HFFc6 (cell line): Measurements from ENCODE around the gene ANG. TPM values are rescaled to one million over a fixed set of nuclear protein-coding genes. Genes with fewer than 3 reads are reported as not detected.
"Not testable (repeated sequence)": the region's sequence is repeated elsewhere in the genome, so short reads cannot be mapped to it uniquely, and the experiment has no call there.

Experiments used
- DNase-seq: peaks from one replicate; pipeline ENCODE4 v3.0.0-alpha.2; 2018
- H3K27ac Mint-ChIP-seq: 2 replicates; pipeline ENCODE4 v1.8.0; 2020; ENCODE audit warnings: mild to moderate bottlenecking, mixed read lengths
- H3K27me3 Mint-ChIP-seq: 2 replicates; pipeline ENCODE4 v1.8.0; 2021; ENCODE audit warnings: mild to moderate bottlenecking, moderate library complexity, mixed read lengths; ENCODE audit not compliant: insufficient read depth
- H3K36me3 Mint-ChIP-seq: 2 replicates; pipeline ENCODE4 v1.8.0; 2021; ENCODE audit warnings: low read depth, mixed read lengths
- H3K4me1 Mint-ChIP-seq: 2 replicates; pipeline ENCODE4 v1.8.0; 2020; ENCODE audit warnings: low read depth, mixed read lengths
- H3K4me3 Mint-ChIP-seq: 2 replicates; pipeline ENCODE4 v1.8.0; 2020; ENCODE audit warnings: mild to moderate bottlenecking, moderate library complexity, mixed read lengths
- H3K9me3 Mint-ChIP-seq: 2 replicates; pipeline ENCODE4 v1.8.0; 2020; ENCODE audit warnings: mild to moderate bottlenecking, mixed read lengths
- CTCF ChIP-seq: fragments of 200-600 bp; sonication (generic); IDR thresholded peaks from 2 replicates; pipeline ENCODE4 v1.5.0; 2021; ENCODE audit warnings: antibody characterized with exemption, mild to moderate bottlenecking
- total RNA-seq, 6 experiments: library from RNA; stranded (reverse); fragmentation: NEBNext Ultra II Directional; extraction: Animal tissue kit (Norgen Biotek cat#: 25700); gene quantifications; 2 replicates in 1 of 6; 3 replicates in 5 of 6; pipeline ENCODE4 v1.2.3, GENCODE V29; 2021

Gene ANG
- total RNA-seq, 6 experiments from 2014 or later = 2.4 to 4.0 (median 3.2) TPM

- no peak for TF ChIP-seq CTCF
- Mint-ChIP-seq H3K36me3 (no peaks in the 10 kb centered on the region), H3K9me3 (no peaks in the 10 kb centered on the region), H3K4me1 (no peaks in the 10 kb centered on the region), H3K27me3 (peaks cover 25% of the 10 kb centered on the region), H3K27ac (no peak overlapping the region), H3K4me3 (no peak overlapping the region)
- DNase-seq = no peak
These were observed 32.2 kb downstream of the ANG start for GRCh38 chr14:20720741-20721140.

- Mint-ChIP-seq H3K27me3 (peaks cover 25% of the 10 kb centered on the region), H3K4me3 (no peak overlapping the region), H3K4me1 (no peaks in the 10 kb centered on the region), H3K9me3 (no peaks in the 10 kb centered on the region), H3K27ac (no peak overlapping the region), H3K36me3 (no peaks in the 10 kb centered on the region)
- TF ChIP-seq CTCF = no peak
- DNase-seq = no peak
These were observed 33.5 kb downstream of the ANG start for GRCh38 chr14:20722016-20722415.

- Mint-ChIP-seq H3K36me3 (no peaks in the 10 kb centered on the region), H3K4me3 (no peak overlapping the region), H3K27me3 (peaks cover 25% of the 10 kb centered on the region), H3K27ac (no peak overlapping the region), H3K9me3 (no peaks in the 10 kb centered on the region), H3K4me1 (no peaks in the 10 kb centered on the region)
- DNase-seq = no peak
- no peak for TF ChIP-seq CTCF
These were observed 34.9 kb downstream of the ANG start for GRCh38 chr14:20723488-20723887.

GRCh38 chr14:20726121-20726520, 37.6 kb downstream of the ANG start:
- not testable (repeated sequence) for DNase-seq, H3K9me3 Mint-ChIP-seq, H3K27ac Mint-ChIP-seq, H3K4me3 Mint-ChIP-seq, H3K4me1 Mint-ChIP-seq, H3K36me3 Mint-ChIP-seq
- H3K27me3 Mint-ChIP-seq = peaks cover 21% of the 10 kb centered on the region

- TF ChIP-seq CTCF = no peak
- no peaks in the 10 kb centered on the region for H3K4me1 Mint-ChIP-seq
- no peaks in the 10 kb centered on the region for H3K36me3 Mint-ChIP-seq
- H3K27me3 Mint-ChIP-seq = peaks cover 17% of the 10 kb centered on the region
- no peak for DNase-seq
- H3K4me3 Mint-ChIP-seq = no peak overlapping the region
- H3K9me3 Mint-ChIP-seq = no peaks in the 10 kb centered on the region
- H3K27ac Mint-ChIP-seq = no peak overlapping the region
These were observed 38.0 kb downstream of the ANG start for GRCh38 chr14:20726531-20726930.

- H3K9me3 Mint-ChIP-seq = no peaks in the 10 kb centered on the region
- TF ChIP-seq CTCF = no peak
- H3K4me3 Mint-ChIP-seq = no peak overlapping the region
- peaks cover 3% of the 10 kb centered on the region; the same call in 1 of the 2 replicates for H3K27me3 Mint-ChIP-seq
- no peak for DNase-seq
- no peak overlapping the region for H3K27ac Mint-ChIP-seq
- H3K36me3 Mint-ChIP-seq = no peaks in the 10 kb centered on the region
- no peaks in the 10 kb centered on the region for H3K4me1 Mint-ChIP-seq
These were observed 42.3 kb downstream of the ANG start for GRCh38 chr14:20730891-20731290.
